GM19238 (cell line): ENCODE measurements around the gene TP53I13.
A peak's percentile ranks its signal among the peaks of the same experiment; 100 is the strongest.
"Not testable (repeated sequence)": the region's sequence is repeated elsewhere in the genome, so short reads cannot be mapped to it uniquely, and the experiment has no call there.

ENCODE experiments used
- DNase-seq: peaks from one replicate; pipeline ENCODE4 v3.0.0; 2011; ENCODE audit warnings: low spot score; ENCODE audit not compliant: insufficient read length

TP53I13 gene

DNA sequence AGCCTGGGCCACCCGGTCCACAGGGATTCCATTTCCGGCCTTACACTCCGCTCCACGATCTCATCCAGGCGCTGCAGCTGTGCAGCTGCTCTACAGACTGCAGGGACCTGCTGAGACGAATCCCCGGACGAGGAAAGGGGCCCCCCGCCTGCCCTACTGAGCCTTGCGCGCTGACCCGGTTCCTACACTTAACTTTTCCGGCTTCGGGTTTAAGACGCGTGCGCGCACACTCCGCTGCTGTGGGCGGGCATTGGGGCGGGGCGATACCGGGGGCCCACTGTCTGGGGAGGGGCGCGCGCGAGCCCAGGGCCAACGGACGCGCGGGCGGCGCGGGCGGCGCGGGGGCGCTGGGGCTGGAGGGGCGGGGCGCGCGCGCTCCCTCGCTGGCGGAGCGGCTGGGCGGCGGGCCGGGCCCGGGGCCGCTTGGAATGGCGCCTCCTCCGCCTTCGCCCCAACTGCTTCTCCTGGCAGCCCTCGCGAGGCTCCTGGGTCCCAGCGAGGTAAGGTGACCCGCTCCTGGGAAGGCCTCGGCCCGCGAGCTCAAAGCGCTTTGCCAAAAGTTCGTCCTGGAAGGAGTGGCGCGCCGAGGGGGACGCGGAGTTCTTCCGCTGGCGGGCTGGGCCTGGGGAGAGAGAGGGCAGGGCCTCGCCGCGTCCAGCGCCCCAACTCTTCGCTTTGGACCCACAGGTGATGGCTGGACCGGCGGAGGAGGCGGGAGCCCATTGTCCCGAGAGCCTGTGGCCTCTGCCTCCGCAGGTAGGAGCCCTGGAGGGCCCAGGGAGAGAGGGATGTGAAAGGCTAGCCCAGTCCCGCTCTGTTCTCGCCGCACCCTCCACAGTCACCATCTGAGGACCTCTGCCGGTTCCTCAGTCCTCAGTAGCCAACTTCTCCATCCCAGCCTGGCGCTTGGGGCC lies at the start of gene TP53I13:
TSS of gene TP53I13 (plus strand) at position 371 of the 914 bp plus-strand sequence. CDS start at position 429, 58 bp downstream.
- DNase-seq = peak; percentile 88

DNA sequence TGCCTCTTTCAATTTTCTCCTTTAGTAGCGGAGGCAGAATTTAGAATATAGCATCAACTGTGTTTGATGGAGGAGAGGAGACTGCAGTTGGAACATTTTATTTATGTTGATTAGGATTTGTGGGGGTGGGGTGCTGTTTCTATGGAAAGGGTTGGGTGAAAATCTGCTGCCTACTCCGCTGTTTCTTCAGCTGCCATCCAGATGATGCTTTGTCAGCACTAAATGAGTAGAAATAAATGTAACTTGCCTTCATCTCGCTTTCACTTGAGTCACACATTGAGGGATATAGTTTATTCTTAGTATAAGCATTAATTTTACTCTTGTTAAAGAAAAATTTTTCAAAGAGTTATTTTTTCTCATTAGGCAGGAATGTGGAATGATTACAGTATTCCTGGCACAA lies 43.8 kb upstream of the TP53I13 start:
- no peak for DNase-seq

DNA sequence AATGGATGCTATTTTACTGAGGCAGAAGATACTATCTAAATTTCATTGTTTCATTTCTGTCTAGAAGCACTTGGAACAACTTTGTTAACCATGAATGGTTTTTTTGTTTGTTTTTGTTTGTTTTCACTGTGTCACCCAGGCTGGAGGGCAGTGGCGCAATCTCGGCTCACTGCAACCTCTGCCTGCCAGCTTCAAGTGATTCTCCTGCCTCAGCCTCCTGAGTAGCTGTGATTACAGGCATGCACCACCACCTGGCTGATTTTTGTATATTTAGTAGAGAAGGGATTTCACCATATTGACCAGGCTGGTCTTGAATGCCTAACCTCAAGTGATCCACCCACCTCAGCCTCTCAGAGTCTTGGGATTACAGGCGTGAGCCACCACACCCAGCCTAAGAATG lies 42.2 kb upstream of the TP53I13 start:
- no peak for DNase-seq

DNA sequence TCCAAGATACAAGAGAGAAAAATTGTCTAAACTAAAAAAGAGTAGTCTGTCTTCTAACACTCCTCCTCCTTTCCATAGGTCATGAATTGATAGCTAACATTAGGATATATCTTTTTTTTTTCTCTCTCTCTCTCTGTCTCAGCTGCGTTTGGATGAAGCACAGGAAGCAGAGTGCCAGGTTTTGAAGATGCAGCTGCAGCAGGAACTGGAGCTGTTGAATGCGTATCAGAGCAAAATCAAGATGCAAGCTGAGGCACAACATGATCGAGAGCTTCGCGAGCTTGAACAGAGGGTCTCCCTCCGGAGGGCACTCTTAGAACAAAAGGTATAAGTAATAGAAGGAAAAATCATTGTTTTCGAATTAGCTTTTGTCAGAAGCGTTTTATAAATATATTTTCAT lies 34.5 kb upstream of the TP53I13 start:
- no peak for DNase-seq

GRCh38 chr17:29544066-29544465 lies 24.4 kb upstream of the TP53I13 start:
- DNase-seq = no peak

- no peak for DNase-seq
These were observed 22.4 kb upstream of the TP53I13 start for GRCh38 chr17:29546085-29546484.

GRCh38 chr17:29546830-29547229 lies 21.7 kb upstream of the TP53I13 start:
- DNase-seq = no peak

GRCh38 chr17:29549177-29549923 lies 19.2 kb upstream of the TP53I13 start:
- DNase-seq = no peak

DNA sequence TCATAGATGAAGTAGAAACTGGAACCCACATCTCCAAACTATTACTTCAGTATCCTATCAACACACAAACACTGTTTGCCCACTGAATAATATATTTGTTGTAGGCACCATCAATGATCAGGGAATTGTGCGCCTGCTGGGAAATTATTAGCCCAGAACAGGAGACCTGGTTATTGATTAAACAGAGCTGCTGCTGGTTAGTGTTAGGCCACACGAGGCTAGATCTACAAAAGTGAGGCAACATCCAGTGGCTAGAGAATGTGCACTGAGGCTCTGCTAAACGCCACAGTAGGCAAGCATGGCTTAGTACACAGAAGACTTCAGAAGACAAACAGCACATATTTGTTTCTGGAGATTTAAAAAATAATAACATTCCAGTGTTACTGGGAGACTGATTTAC lies 12.7 kb upstream of the TP53I13 start:
- no peak for DNase-seq

- DNase-seq = no peak
These were observed 11.3 kb upstream of the TP53I13 start for GRCh38 chr17:29557085-29557738.

- no peak for DNase-seq
These were observed 10.8 kb upstream of the TP53I13 start for GRCh38 chr17:29557739-29558116.

DNA sequence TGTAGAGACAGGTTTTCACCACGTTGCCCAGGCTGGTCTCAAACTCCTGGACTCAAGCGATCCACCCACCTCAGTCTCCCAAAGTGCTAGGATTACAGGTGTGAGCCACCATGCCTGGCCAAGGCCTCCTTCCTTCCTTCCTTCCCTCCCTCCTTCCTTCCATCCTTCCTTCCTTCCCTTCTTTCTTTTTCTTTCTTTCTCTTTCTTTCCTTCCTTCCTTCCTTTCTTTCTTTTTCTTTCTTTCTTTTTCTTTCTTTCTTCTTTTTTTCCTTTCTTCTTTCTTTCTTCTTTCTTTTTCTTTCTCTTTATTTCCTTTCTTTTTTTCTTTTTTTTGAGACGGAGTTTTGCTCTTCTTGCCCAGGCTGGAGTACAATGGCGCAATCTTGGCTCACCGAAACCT lies 10.4 kb upstream of the TP53I13 start:
- not testable (repeated sequence) for DNase-seq

DNA sequence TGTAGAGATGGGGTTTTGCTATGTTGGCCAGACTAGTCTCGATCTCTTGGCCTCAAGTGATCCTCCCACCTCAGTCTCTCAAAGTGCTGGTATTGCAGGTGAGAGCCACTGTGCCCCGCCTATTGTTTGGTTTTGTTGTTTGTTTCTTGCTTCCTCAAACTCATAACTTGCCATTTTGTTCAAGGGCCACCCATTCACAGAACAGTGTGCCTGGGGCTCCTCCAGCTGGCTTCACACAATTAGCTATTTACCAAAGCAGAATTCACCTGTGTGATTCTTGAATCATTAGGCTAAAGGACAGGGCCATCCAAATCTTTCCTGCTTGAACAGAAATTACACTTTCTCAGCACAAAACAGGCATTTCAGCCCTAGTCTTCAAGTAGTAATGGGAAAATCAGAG lies 8.9 kb upstream of the TP53I13 start:
- no peak for DNase-seq

GRCh38 chr17:29560316-29560715 lies 8.2 kb upstream of the TP53I13 start:
- no peak for DNase-seq

DNA sequence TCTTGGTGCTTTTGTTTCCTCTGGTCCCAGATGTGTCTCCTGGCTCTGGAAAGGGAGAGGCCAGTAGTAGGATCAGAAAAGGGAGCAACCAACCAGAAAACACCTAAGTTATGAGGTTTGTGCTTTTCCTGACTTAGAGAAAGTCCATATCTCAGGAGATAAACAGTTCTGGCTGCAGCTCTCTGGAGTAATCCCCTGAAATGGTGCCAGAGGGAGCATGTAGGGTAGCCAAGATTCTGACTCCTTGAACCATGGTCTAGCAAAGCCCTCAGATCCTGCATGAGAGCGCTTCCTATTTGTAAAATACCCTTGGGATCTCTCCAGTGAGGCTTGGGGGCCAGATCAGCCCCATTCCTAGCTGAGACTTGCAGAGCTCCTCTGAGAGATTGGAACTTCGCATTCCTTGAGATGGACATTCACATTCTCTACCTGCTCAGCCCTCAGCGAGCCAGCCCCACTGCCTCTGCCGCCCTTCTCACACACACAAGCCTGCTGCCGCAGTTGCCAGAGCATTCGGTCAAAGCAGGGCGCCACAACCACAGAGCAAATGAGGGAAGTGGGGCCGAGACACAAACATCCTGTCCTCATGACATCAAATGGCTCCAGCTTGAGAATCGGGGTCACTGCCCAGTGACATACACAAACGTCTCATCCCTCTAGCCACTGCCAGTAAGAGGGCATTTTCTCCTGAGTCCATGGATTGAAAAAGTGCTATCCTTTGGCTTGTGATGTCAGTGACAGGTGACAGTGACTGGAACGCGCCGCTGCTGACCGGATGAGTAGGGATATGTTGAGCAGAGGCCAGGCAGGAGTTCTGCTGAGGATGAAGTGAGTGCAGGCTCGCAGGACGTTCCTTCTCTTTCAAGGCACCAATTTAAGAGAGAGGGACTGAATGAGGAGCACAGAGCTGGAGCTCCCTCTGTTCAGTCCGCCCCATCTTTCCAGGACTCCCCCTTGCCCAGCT lies 6.7 kb upstream of the TP53I13 start:
- DNase-seq = no peak

DNA sequence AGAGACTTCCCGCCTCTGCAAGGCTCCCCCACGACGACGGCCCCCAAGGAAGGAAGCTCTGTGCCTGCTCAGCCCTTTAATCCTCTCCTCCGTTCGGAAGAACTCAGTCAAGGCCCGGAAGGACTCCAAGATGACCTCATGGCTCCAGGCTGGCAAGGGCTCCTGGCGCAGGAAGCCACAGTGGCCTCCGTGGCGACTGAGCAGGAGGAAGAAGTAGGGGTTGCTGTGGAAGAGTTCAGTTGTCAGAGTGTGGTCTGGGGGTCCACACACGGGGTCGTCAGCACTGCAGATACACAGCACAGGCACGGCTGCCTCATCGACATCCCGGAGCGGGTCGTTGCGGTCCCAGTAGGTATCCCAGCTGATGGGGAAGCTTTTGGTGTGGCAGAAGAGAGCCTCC lies 5.9 kb upstream of the TP53I13 start:
- DNase-seq = no peak

GRCh38 chr17:29563816-29564215 lies 4.7 kb upstream of the TP53I13 start:
- no peak for DNase-seq

DNA sequence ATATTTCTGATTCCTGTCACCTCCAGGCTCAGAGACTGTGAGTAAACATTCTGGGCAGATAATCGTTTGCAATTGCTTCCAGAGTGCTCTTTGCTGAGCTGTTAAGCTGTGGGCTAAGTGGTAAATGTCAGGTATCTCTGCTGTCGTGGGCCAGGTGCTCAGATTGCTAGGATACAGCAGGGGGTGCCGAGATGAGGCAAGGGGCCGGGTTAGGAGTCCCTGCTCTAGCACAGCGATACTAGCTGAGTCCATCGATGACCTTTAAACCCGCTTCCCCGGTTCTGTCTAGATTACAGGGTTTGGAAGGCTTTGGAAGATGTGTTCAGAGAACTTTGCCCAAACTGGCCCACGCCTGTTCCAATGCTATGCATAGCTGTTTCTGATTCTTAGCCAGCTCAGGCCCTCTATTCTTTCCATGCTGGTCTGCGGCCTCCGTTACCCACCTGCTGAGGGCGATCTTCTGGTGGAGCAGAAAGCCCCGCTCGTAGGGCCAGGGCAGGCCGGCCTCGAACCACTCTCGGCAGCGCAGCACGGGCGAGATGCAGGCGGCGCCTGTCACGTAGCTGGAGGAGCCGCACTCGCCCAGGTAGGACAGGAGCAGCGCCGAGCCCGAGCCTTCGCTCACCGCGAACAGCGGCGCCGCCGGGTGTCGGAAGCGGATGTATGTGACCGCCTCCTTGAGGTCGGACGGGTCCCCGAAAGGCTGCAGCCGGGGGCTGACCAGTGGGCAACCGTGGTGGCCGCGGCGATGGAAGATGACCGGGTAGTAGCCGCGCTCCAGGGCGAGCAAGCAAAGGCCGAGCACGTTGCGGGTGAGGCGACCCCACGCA lies 2.6 kb upstream of the TP53I13 start:
- DNase-seq = peak; percentile 52

GRCh38 chr17:29566473-29567303 lies 1.8 kb upstream of the TP53I13 start, which contains the start of gene ABHD15:
Gene ABHD15 (minus strand): TSS chr17:29567037. CDS start chr17:29566966, 71 bp downstream.
- peak; percentile 67 for DNase-seq
